NCI-H774 (cell line): ENCODE data around the gene UBASH3A.

Experiments
- DNase-seq: peaks from one replicate; lab custom pipeline; 2025; lab: John Stamatoyannopoulos, UW

UBASH3A gene

DNA sequence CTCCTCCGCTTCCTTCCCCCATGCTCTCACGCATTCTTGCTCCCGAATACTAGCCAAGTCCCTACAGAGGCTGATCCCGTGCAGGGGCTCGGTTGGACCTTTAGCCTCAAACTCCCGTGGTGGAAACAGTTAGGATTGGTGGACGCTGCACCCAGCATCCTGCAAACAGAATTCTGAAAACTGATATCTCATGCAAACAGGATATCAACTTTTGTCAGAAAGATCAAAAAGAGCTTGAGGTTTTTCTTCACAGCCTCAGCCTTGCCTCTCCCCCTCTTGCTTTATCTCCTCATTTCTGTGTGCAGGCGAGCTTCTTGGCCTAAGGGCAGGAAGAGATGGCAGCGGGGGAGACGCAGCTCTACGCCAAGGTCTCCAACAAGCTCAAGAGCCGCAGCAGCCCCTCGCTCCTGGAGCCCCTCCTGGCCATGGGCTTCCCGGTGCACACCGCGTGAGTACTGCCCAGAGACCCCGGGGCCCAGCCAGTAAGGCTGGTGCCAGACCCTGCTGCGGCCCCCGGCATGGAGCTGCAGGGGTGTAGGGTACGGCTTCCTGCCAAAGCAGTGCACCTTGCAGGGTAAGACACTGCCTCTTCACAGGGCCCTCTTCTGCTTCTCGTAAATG lies at the start of gene UBASH3A:
UBASH3A (plus strand) TSS at position 292 of the 621 bp plus-strand sequence; CDS start at position 336, 44 bp downstream.
- no peak for DNase-seq

DNA sequence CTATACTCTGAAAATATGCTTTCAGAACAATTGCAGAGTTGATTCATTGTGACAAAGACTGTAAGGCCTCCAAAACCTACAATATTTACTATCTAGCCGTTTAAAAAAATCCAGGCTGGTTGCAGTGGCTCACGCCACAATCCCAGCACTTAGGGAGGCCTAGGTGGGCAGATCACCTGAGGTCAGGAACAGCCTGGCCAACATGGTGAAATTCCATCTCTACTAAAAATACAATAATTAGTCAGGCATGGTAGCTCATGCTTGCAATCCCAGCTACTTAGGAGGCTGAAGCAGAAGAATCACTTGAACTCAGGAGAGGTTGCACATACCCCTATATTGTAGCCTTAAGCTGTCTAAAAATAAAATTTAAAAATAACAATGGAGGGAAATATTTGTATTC lies 47.7 kb upstream of the UBASH3A start:
- DNase-seq: no peak

- DNase-seq: no peak
Measured at GRCh38 chr21:42356650-42357049, 47.1 kb upstream of the UBASH3A start.

- DNase-seq: no peak
Measured at GRCh38 chr21:42357307-42357706, 46.4 kb upstream of the UBASH3A start.

- DNase-seq: no peak
Measured at GRCh38 chr21:42358261-42358660, 45.4 kb upstream of the UBASH3A start.

GRCh38 chr21:42358937-42359336 lies 44.8 kb upstream of the UBASH3A start:
- DNase-seq: no peak

DNA sequence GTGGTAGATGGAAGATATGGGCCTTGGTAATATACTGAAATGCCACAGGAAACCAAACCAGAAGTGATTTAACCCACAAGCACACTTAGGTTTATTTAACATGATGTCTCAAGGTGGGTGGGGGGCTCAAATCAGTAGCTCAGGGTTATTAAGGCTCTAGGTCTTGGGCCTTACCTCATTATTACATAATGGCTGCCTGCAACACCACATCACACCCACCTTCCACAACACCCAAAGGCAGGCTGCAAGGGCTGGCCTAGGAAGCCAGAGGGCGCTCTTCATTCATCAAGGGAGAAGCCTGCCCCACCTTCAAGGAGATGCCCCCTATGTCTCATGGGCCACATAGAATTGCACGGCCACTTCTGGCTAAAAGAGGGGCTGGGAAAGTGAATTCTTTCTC lies 43.4 kb upstream of the UBASH3A start:
- DNase-seq: no peak

DNA sequence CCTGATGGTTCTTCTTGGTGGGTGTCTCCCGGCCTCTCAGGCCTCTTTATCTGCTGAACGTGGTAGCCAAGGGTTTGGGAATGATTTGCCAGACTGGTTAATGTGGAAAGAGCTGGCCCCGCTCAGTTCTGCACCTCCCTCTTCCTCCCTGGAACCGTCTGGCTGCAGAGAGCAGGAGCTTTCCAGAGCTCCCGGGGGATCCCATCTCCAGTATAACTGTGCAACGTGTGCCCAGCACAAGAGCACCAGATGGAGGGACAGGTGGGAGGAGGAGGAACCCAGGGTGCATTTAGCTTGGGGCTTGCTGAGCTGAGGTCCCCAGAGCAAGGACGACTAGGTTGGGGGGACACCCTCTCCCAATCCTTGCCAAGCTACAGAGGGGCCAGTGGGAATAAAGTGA lies 42.4 kb upstream of the UBASH3A start:
- no peak for DNase-seq

DNA sequence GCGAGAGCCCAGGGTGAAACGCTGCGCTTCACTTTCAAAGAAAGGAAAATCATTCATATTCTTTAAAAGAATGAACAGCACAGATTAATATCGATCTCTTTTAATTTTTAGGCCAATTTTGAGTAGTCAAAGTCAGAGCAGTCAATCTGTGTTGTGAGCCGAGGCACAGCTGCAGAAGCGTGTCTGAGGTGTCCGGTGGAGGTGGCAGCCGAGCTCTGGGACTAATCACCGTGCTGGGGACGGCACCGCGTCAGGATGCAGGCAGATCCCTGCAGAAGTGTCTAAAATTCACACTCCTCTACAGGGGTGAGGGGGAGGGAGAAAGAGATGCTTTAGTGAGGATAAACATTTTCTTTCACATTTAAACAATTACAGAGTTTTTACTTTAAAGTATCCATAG lies 41.5 kb upstream of the UBASH3A start:
- no peak for DNase-seq

GRCh38 chr21:42362700-42363099 lies 41.0 kb upstream of the UBASH3A start:
- DNase-seq: no peak

DNA sequence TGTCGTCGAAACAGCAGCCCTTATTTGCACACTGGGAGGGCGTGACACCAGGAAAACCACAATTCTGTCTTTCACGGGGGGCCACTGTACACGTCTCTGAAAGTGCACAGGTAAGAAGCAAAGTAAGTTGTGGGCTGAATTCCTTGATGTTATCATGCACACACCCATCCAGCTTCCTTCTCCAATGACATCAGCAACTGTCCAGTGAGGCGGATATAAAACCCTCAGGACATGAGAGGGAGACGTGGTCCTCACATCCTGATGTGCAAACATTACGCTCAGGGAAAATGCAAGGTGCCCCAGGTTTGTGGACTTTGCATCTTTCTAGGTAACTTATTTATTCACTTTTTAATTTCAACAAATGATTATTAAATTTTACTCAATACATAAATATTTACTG lies 40.4 kb upstream of the UBASH3A start:
- no peak for DNase-seq

GRCh38 chr21:42364304-42364865 lies 39.3 kb upstream of the UBASH3A start:
- DNase-seq: no peak

DNA sequence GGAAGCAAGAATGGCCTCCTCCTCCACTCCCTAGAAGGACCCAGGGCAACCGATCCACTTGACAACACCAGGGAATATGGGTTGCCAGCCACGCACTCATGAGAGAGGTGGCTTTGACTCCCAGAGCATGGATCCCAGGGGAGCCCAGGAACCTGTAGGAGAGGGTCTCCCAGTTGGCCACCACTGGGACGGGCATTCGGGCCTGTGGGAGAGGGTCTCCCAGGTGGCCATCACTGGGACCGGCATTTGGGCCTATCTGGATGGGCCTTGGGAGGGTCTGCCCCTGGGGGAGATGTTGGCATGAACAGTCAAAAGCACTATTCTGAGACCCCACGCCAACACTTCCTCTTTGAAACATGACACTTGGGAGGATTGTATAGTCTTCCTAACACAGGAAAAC lies 37.9 kb upstream of the UBASH3A start:
- no peak for DNase-seq

DNA sequence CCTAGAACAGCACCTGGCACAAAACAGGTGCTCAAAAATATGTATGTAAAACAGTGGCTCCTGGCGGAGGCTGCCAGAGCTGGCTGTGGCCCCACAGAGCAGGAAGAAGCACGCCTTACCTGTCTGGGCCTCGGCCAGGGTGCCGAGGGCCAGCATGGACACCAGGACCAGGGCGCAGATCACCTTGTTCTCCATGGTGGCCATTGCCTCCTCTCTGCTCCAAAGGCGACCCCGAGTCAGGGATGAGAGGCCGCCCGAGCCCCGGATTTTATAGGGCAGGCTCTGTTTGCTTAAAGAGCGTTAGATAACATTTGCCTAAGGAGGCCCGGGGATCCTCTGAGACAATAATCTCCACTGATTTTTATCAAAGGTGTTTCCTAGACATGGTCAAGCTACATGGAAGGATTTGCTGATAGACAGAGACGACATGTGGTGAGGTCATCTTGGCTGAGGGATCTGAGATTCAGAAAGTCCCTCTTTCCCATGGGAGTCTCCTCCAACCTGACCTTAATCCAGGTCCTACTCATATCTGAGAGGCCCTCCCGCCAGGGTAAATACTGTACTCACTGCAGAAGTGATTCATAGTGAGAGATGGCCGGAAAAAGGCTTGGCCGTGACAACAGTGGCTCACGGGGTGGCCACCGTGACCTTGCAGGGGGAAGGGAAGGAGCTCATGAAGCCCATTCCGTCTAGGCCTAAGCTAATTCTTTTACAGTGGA lies 37.3 kb upstream of the UBASH3A start, which contains the start of gene TFF1:
TFF1 (minus strand) TSS at position 244 of the 719 bp plus-strand sequence; CDS start at position 204, 40 bp downstream.
- no peak for DNase-seq

DNA sequence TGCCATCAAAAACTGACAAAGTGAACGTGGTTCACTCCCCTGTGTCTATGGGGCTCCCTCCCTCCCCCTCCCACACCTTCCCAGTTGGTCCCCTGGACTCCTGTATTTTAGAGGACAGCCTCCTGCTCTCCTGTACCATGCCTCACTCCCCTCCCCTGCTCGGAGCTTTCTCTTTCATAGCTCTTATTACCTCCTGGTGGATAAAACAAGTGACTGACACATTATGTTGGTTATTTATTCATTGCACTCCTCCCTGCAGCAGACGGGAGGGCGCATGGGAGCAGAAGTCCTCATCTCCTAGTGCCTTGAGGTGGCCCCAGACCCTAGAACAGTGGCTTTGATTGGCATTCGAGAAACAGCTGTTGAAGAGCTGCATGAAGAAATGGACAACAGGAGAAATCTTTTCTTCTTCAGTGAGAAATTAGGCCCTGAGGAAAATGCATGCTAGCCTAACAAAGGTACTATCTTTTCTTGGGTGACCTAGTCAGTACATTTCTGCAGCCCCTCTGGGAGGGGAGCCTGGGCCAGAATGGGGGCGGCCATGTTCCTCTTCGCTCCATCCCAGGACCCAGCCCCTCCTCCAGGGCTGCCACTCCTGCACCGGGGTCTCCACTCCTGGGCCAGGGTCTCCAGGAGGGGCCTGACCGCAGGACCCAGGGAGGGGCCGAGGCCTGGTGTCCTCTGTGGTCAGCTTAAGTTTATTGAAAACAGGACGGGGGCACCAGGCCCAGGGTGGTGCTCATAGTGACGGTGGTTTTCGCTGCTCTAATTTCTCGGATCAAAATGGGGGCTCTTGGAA lies 36.1 kb upstream of the UBASH3A start:
- DNase-seq: no peak

DNA sequence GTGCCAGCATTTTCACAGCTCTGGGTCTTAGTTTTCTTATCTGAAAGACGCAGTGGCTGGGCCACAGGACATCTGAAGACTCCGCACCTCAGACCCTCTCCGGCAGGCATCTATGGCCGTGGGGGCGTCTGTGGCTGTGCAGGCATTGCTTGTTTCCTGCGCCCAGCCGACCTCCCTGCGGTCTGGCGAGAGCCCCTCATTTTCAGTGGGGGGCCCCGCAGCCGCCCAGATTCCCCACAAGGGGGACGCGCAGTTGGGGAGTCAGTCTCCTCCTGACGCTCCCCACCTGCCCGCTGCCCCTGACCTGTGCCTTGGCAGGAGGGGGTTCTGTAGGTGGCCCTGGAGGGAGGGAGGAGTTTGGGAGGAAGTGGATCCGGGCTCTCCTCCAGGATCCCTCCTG lies 33.9 kb upstream of the UBASH3A start:
- no peak for DNase-seq

DNA sequence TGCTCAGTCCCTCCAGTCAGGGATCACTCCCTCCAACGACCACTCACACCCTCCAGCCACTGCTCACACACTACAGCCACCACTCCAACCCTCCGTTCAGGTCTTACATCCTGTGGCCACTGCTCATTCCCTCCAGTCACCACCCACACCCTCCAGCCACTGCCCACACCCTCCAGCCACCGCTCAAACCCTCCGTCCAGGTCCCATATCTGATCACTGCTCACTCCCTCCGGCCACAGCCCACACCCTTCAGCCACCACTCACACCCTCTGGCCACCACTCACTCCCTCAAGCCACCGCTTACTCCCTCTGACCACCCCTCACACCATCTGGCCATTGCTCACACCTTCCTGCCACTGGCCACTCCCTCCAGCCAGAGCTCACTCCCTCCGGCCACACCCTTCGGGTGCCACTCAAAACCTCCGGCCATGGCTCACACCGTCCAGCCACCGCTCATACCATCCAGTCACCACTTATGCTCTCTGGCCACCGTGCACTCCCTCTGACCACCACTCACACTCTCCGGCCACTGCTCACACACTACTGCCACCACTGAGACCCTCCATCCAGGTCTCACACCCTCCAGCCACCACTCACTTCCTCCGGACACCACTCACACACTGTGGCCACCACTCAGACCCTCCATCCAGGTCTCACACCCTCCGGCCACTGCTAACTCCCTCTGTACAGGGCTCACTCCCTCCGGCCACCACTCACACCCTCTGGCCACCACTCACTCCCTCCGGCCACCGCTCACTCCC lies 32.6 kb upstream of the UBASH3A start:
- DNase-seq: no peak

GRCh38 chr21:42373196-42373907 lies 30.4 kb upstream of the UBASH3A start:
- DNase-seq: no peak

- DNase-seq: no peak
Measured at GRCh38 chr21:42373908-42374455, 29.7 kb upstream of the UBASH3A start.

- DNase-seq: no peak
Measured at GRCh38 chr21:42374457-42374856, 29.2 kb upstream of the UBASH3A start.
